Mammary epithelial cell (primary cell): Measurements from ENCODE around the gene MZT2B.
"Not testable (repeated sequence)": the region's sequence is repeated elsewhere in the genome, so short reads cannot be mapped to it uniquely, and the experiment has no call there.

Experiments used
- CTCF ChIP-seq, 2 donors: IDR thresholded peaks in 1 of 2; conservative IDR thresholded peaks in 1 of 2; 2 replicates each; pipeline ENCODE4 v1.5.1; 2011 to 2012; ENCODE audit warnings: inconsistent platforms in 2 of 2, low read length in 2 of 2, mild to moderate bottlenecking in 2 of 2, control low read depth in 1 of 2, low read depth in 1 of 2; ENCODE audit not compliant: insufficient read depth in 1 of 2; ENCODE audit errors: extremely low read depth in 1 of 2
- EZH2 ChIP-seq: IDR thresholded peaks from 2 replicates; pipeline ENCODE4 v1.6.1; 2012; ENCODE audit warnings: low read length, inconsistent platforms, borderline replicate concordance

GRCh38 chr2:130142396-130143265 lies 39.4 kb upstream of the MZT2B start:
- TF ChIP-seq CTCF (conservative IDR thresholded peaks at IDR 0.05 in 1 of 2, IDR thresholded peaks at IDR 0.05 in 1 of 2; ENCODE audit: extremely low read depth in 1 of 2, insufficient read depth in 1 of 2, low read depth in 1 of 2, low read length in 2 of 2); EZH2: not testable (repeated sequence)
